Esophagus muscularis mucosa (tissue), 4 donors: Measurements from ENCODE around the gene PCDHGB6. TPM values are rescaled to one million over a fixed set of nuclear protein-coding genes. Genes with fewer than 3 reads are reported as not detected.
A peak's percentile ranks its signal among the peaks of the same experiment; 100 is the strongest.
"Not testable (repeated sequence)": the region's sequence is repeated elsewhere in the genome, so short reads cannot be mapped to it uniquely, and the experiment has no call there.

Experiments used
- DNase-seq: peaks from one replicate; pipeline ENCODE4 v3.0.0-alpha.2; 2017; ENCODE audit errors: extremely low spot score
- H3K27ac ChIP-seq, 4 donors: fragments of 200-600 bp; sonication (generic); replicated peaks in 1 of 4; 1 replicate in 3 of 4; 2 replicates in 1 of 4; pipeline ENCODE4 v1.5.1; 2016 to 2019; ENCODE audit warnings: mild to moderate bottlenecking in 1 of 4
- H3K27me3 ChIP-seq, 4 donors: fragments of 200-600 bp; sonication (generic); one replicate each; pipeline versions ENCODE4 v1.5.1 to v1.6.0; 2016 to 2019
- H3K36me3 ChIP-seq, 4 donors: fragments of 200-600 bp; sonication (generic); one replicate each; pipeline ENCODE4 v1.5.1; 2016 to 2019
- H3K4me1 ChIP-seq, 4 donors: fragments of 200-600 bp; sonication (generic); one replicate each; pipeline ENCODE4 v1.5.1; 2016 to 2019
- H3K4me3 ChIP-seq, 4 donors: fragments of 200-600 bp; sonication (generic); 1 replicate in 2 of 4; 2 replicates in 2 of 4; pipeline ENCODE4 v1.5.1; 2016 to 2019; ENCODE audit warnings: mild to moderate bottlenecking in 4 of 4, moderate library complexity in 1 of 4
- H3K9me3 ChIP-seq, 4 donors: fragments of 200-600 bp; sonication (generic); 1 replicate in 3 of 4; 2 replicates in 1 of 4; pipeline ENCODE4 v1.5.1; 2016 to 2019
- EP300 ChIP-seq: sonication (generic); formaldehyde crosslinking; IDR thresholded peaks from one replicate; pipeline ENCODE4 v1.6.1; 2017; ENCODE audit warnings: antibody characterized with exemption
- POLR2A ChIP-seq: fragments of 450-650 bp; IDR thresholded peaks from one replicate; pipeline ENCODE4 v1.6.1; 2017; ENCODE audit warnings: antibody characterized with exemption, moderate library complexity, mild to moderate bottlenecking, low read depth
- POLR2AphosphoS5 ChIP-seq, 2 donors: sonication (generic); formaldehyde crosslinking; IDR thresholded peaks; one replicate each; pipeline ENCODE4 v1.6.1; 2017; ENCODE audit warnings: antibody characterized with exemption in 2 of 2
- WGBS: methylation state at CpG from one replicate; pipeline ENCODE4 v1.1.5; 2018; 5-methylcytosine and 5-hydroxymethylcytosine counted together
- intact Hi-C: fragments of 100-400 bp; cut with DNase I; formaldehyde crosslinking; loops from one replicate; pipeline ENCODE4 v1.15.1; 2023
- total RNA-seq, 4 donors: library from RNA; depleted of rRNA; stranded (reverse); fragments of >200 nt; gene quantifications; one replicate each; pipeline versions ENCODE4 v1.1.0 to v1.2.1, GENCODE V29; 2016
- TF ChIP-seq, protein P1 (sequence below), 3 experiments: fragments of 200-600 bp in 2 of 3; fragments of 450-650 bp in 1 of 3; sonication (generic) in 2 of 3; IDR thresholded peaks; one replicate each; pipeline ENCODE4 v1.5.1; 2017 to 2019; ENCODE audit warnings: antibody characterized with exemption in 3 of 3, mild to moderate bottlenecking in 2 of 3, moderate library complexity in 1 of 3

PCDHGB6 gene
- total RNA-seq, 4 donors from 2014 or later = 6.2 to 8.4 (median 7.4) TPM

DNA sequence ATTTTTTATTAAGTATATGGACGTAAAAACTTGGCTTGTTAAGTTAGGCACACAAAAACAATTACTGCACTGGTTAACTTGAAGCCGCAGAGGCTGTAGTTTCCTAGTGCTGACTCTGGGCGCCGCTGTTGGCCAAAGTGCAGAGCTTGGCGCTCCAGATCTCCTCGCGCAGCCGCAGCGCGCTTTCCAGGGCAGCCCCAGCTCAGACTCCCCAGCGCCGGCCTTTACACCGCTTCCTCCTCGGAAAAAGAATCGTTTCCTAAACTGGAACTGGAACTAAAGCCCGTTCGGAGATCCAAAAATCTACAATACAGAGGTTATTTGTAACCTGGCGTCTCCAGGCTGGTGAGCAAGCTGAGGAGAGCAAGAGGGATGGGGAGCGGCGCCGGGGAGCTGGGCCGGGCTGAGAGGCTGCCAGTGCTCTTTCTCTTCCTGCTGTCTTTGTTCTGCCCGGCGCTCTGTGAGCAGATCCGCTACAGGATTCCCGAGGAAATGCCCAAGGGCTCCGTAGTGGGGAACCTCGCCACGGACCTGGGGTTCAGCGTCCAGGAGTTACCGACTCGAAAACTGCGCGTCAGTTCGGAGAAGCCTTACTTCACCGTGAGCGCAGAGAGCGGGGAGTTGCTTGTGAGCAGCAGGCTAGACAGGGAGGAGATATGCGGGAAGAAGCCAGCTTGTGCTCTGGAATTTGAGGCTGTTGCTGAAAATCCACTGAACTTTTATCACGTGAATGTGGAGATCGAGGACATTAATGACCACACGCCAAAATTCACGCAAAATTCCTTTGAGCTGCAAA is 9.9 kb upstream of the PCDHGB6 start, which contains the start of gene PCDHGB5:
TSS of gene PCDHGB5 (plus strand) at position 192 of the 796 bp plus-strand sequence. CDS start at position 373, 181 bp downstream.
- H3K27ac ChIP-seq, H3K36me3 ChIP-seq, H3K4me1 ChIP-seq, DNase-seq, intact Hi-C loops: not testable (repeated sequence)
- TF ChIP-seq, protein P1, sequence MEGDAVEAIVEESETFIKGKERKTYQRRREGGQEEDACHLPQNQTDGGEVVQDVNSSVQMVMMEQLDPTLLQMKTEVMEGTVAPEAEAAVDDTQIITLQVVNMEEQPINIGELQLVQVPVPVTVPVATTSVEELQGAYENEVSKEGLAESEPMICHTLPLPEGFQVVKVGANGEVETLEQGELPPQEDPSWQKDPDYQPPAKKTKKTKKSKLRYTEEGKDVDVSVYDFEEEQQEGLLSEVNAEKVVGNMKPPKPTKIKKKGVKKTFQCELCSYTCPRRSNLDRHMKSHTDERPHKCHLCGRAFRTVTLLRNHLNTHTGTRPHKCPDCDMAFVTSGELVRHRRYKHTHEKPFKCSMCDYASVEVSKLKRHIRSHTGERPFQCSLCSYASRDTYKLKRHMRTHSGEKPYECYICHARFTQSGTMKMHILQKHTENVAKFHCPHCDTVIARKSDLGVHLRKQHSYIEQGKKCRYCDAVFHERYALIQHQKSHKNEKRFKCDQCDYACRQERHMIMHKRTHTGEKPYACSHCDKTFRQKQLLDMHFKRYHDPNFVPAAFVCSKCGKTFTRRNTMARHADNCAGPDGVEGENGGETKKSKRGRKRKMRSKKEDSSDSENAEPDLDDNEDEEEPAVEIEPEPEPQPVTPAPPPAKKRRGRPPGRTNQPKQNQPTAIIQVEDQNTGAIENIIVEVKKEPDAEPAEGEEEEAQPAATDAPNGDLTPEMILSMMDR (IDR thresholded peaks at IDR 0.05) = peak; percentile 14 to 40 (median 37)
- peak within 1 kb of the TSS; percentile 20 to 44 (median 28) for H3K4me3 ChIP-seq
- H3K27me3 ChIP-seq = peaks cover 0 to 13% (median 0%) of the 10 kb centered on the region in 4 donors
- peaks cover 21 to 94% (median 93%) of the 10 kb centered on the region in 4 donors for H3K9me3 ChIP-seq
- 9% methylated on average over 20 of the region's 43 CpGs for WGBS

DNA sequence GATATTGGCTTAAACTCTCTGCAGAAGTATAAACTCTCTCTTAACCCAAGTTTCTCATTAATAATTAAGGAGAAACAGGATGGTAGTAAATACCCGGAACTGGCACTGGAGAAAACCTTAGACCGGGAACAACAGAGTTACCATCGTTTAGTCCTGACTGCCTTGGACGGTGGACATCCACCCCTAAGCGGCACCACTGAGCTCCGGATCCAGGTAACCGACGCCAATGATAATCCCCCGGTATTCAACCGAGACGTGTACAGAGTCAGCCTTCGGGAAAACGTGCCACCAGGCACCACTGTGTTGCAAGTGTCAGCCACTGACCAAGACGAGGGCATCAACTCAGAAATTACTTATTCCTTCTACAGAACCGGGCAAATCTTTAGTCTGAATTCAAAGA is 9.2 kb upstream of the PCDHGB6 start:
- no peak overlapping the region for H3K4me3 ChIP-seq
- H3K27me3 ChIP-seq = peaks cover 0 to 9% (median 0%) of the 10 kb centered on the region in 4 donors
- peaks cover 23 to 94% (median 93%) of the 10 kb centered on the region in 4 donors for H3K9me3 ChIP-seq
- TF ChIP-seq, protein P1 (IDR thresholded peaks at IDR 0.05) = no peak
- TF ChIP-seq POLR2AphosphoS5 (IDR thresholded peaks at IDR 0.05) = no peak
- no peak for TF ChIP-seq POLR2A
- no peak for TF ChIP-seq EP300
- no peaks in the 10 kb centered on the region for H3K4me1 ChIP-seq
- WGBS = 23% methylated on average over 11 of the region's 15 CpGs
- no peak for DNase-seq
- intact Hi-C loops = no loop called here
- peaks cover 0 to 6% (median under 1%) of the 10 kb centered on the region in 4 donors for H3K36me3 ChIP-seq
- no peak overlapping the region for H3K27ac ChIP-seq

DNA sequence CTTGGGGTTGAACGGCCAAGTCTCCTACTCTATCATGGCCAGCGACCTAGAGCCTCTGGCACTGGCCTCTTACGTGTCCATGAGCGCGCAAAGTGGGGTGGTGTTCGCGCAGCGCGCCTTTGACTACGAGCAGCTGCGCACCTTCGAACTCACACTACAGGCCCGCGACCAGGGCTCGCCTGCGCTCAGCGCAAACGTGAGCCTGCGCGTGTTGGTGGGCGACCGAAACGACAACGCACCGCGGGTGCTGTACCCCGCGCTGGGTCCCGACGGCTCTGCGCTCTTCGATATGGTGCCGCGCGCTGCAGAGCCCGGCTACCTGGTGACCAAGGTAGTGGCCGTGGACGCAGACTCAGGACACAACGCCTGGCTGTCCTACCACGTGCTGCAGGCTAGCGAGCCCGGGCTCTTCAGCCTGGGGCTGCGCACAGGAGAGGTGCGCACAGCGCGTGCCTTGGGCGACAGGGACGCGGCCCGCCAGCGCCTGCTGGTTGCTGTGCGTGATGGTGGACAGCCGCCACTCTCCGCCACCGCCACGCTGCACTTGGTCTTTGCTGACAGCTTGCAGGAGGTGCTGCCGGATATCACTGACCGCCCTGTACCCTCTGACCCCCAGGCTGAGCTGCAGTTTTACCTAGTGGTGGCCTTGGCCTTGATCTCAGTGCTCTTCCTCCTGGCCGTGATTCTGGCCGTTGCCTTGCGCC is 8.1 kb upstream of the PCDHGB6 start:
- H3K9me3 ChIP-seq = peaks cover 21 to 94% (median 93%) of the 10 kb centered on the region in 4 donors
- DNase-seq = no peak
- H3K27me3 ChIP-seq = peaks cover 0 to 9% (median 0%) of the 10 kb centered on the region in 4 donors
- 23% methylated on average over 33 of the region's 61 CpGs for WGBS
- H3K27ac ChIP-seq = no peak overlapping the region
- H3K4me3 ChIP-seq = peak overlapping the region in 2 of 4 donors; percentile 5 to 18
- TF ChIP-seq, protein P1 (IDR thresholded peaks at IDR 0.05) = no peak
- no peak for TF ChIP-seq POLR2AphosphoS5 (IDR thresholded peaks at IDR 0.05)
- no peak for TF ChIP-seq POLR2A
- TF ChIP-seq EP300 = no peak
- H3K4me1 ChIP-seq = no peaks in the 10 kb centered on the region
- peaks cover 0 to 6% (median 0%) of the 10 kb centered on the region in 4 donors for H3K36me3 ChIP-seq
- intact Hi-C loops = no loop called here

DNA sequence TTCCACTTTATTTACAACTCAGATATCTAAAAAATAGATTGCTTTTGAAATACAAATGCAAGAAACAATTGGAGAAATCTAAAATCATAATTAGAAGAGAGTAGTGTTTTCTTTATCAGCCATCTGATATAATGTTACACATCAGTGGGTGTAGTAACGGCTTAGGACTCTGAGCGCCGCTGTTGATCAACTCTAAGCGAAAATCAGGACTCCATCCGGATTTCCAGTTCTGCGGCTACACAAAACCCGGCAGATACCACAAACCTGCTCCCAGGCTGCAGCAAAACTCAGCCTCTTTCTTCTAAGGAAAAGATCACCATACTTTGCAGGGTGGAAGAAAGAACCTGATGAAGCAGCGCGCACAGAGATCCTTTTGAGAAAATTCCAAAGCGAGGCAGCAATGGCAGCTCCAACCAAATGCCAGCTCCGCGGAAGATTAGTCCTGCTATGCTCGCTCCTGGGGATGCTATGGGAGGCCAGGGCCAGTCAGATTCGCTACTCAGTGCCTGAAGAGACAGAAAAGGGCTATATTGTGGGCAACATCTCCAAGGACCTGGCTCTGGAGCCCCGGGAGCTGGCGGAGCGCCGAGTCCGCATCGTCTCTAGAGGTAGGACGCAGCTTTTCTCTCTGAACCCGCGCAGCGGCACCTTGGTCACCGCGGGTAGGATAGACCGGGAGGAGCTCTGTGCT is 5.1 kb upstream of the PCDHGB6 start, which contains the start of gene PCDHGA9:
TSS of gene PCDHGA9 (plus strand) at position 226 of the 691 bp plus-strand sequence. CDS start at position 401, 175 bp downstream.
- Histone ChIP-seq H3K27ac (no peak within 1 kb of the TSS), H3K36me3 (peaks cover 0 to 6% (median 0%) of the 10 kb centered on the region in 4 donors), H3K4me1 (no peaks in the 10 kb centered on the region), H3K4me3 (peak within 1 kb of the TSS; percentile 23 to 46 (median 38)), H3K9me3 (peaks cover 21 to 95% (median 92%) of the 10 kb centered on the region in 4 donors), H3K27me3 (peaks cover 0 to 9% (median 0%) of the 10 kb centered on the region in 4 donors)
- WGBS = 12% methylated on average over 27 of the region's 27 CpGs
- intact Hi-C loops = no loop called here
- no peak for DNase-seq
- TF ChIP-seq, protein P1 (IDR thresholded peaks at IDR 0.05) = peak in 2 of 3 experiments; percentile 18 to 33
- TF ChIP-seq EP300 = no peak
